Measurements from ENCODE around the gene LSAMP. TPM values are rescaled to one million over a fixed set of nuclear protein-coding genes. Genes with fewer than 3 reads are reported as not detected.

Gene LSAMP
- total and polyA plus RNA-seq, 2 of the 8 experiments (the other 6 are each of a cell fraction or from before 2014, with no cell fraction given) = 1.8 to 5.7 TPM

DNA sequence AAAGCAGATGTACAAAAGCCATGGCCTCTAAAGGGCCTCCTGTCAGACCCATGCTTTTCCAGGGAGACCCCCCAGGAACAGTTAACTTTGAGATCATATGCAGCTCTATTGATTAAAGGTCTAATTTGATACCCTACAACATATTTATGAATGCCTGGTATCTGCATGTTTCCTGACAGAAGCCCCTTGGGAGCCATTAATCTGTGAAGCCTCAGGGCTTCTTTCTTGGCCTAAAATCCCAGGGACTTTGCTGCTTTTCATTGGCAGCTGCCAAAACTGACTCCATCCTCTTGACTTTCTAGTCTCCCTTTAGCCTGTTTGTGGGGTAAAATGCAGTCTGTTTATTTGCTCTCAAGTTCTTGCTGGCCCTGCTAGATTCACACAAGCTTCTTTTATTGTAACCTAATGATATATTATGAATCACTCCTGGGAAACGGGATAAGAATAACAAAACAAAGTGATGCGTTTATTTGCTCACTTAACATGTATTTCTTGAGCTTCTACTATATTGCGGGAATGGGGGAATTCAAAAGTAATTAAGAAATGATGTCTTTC, 257.0 kb downstream of the LSAMP start:
- H3K56ac ChIP-seq (replicated peaks; ENCODE audit: insufficient read length, low read depth, low read length) = no peak overlapping the region
- 75% methylated on average over 3 of the region's 3 CpGs; no CpG with 5 or more reads in 1 of the 2 experiments for WGBS, 2 experiments (ENCODE audit: extremely low coverage in 1 of 2, insufficient coverage in 1 of 2, insufficient read length in 1 of 2, insufficient replicate concordance in 2 of 2, low coverage in 1 of 2, low lambda C conversion rate in 2 of 2, missing lambda C conversion rate in 1 of 2)
- no peak for FAIRE-seq
- no peaks in the 10 kb centered on the region for H3K36me3 ChIP-seq (ENCODE audit: control insufficient read depth in 2 of 4, insufficient read depth in 4 of 4, low read length in 3 of 4)
- H3K4ac ChIP-seq (replicated peaks; ENCODE audit: insufficient read length, low read depth, low read length) = no peak overlapping the region
- no peak overlapping the region for H2BK12ac ChIP-seq (ENCODE audit: low read depth, low read length)
- H4K20me1 ChIP-seq (replicated peaks in 1 of 2; ENCODE audit: control insufficient read depth in 1 of 2, insufficient read depth in 2 of 2, low read length in 2 of 2) = no peaks in the 10 kb centered on the region
- no peak overlapping the region for H2BK20ac ChIP-seq (ENCODE audit: low read length)
- H3K4me1 ChIP-seq (replicated peaks in 1 of 4; ENCODE audit: control insufficient read depth in 3 of 4, insufficient read depth in 4 of 4, low read length in 3 of 4) = no peaks in the 10 kb centered on the region
- no peak overlapping the region for H2AFZ ChIP-seq (ENCODE audit: low read length)
- H4K8ac ChIP-seq (ENCODE audit: extremely low read depth, insufficient read depth, low read length) = no peak overlapping the region
- ChIA-PET CTCF (ENCODE audit: partially characterized antibody) (interaction anchor here (0.5 kb wide), 1 partner anchor 265 kb away, joined by 3 read pairs; no protein-coding TSS in a partner anchor), POLR2A (ENCODE audit: partially characterized antibody) (no interaction called here)
- no peaks in the 10 kb centered on the region for H3K79me2 ChIP-seq (ENCODE audit: control insufficient read depth in 1 of 2, insufficient read depth in 2 of 2, low read length in 2 of 2)
- no peak overlapping the region for H3K18ac ChIP-seq (ENCODE audit: extremely low read depth, low read length)
- no peak for DNase-seq (ENCODE audit: low read depth in 1 of 2, low spot score in 2 of 2)
- H3K4me3 ChIP-seq (ENCODE audit: extremely low read depth in 1 of 4, insufficient read depth in 2 of 4, low read depth in 3 of 4, low read length in 4 of 4) = no peak overlapping the region
- no peak overlapping the region for H3K4me2 ChIP-seq (ENCODE audit: insufficient read depth in 1 of 2, low read depth in 2 of 2, low read length in 2 of 2)
- H3K27me3 ChIP-seq (replicated peaks in 1 of 4; ENCODE audit: control insufficient read depth in 3 of 4, extremely low read depth in 1 of 4, insufficient read depth in 3 of 4, low read length in 3 of 4) = no peaks in the 10 kb centered on the region
- H2AK5ac ChIP-seq (ENCODE audit: low read depth, low read length) = no peak overlapping the region
- no peaks in the 10 kb centered on the region; a peak in 1 of 4 replicates for H3K9me3 ChIP-seq (ENCODE audit: insufficient read depth in 2 of 2, low read depth in 1 of 2, low read length in 1 of 2)
- no peak overlapping the region for H4K5ac ChIP-seq (ENCODE audit: insufficient read length, low read depth, low read length)
- no peak overlapping the region for H4K91ac ChIP-seq (replicated peaks; ENCODE audit: insufficient read length, low read length)
- no peak overlapping the region for H3K14ac ChIP-seq (ENCODE audit: insufficient read length)
- H3K9ac ChIP-seq (replicated peaks in 1 of 4; ENCODE audit: extremely low read depth in 1 of 4, low read depth in 3 of 4, low read length in 3 of 4) = no peak overlapping the region
- no peak overlapping the region for H3K27ac ChIP-seq (ENCODE audit: low read depth, low read length)
- TF ChIP-seq POLR2A (IDR thresholded peaks at IDR 0.05; ENCODE audit: control extremely low read depth in 1 of 2, low read depth in 2 of 2, low read length in 2 of 2) (no peak), KDM5A (IDR thresholded peaks at IDR 0.05; ENCODE audit: low read length) (no peak), JUND (IDR thresholded peaks at IDR 0.05; ENCODE audit: low read length) (no peak), SUZ12 (IDR thresholded peaks at IDR 0.05; ENCODE audit: low read length) (no peak), BRCA1 (IDR thresholded peaks at IDR 0.05; ENCODE audit: low read depth, low read length) (no peak), EP300 (IDR thresholded peaks at IDR 0.05; ENCODE audit: borderline replicate concordance in 1 of 2, low read depth in 2 of 2, low read length in 2 of 2) (no peak), SP4 (IDR thresholded peaks at IDR 0.05; ENCODE audit: low read length) (no peak), CTBP2 (IDR thresholded peaks at IDR 0.05; ENCODE audit: borderline replicate concordance, insufficient read depth, insufficient read length, low read length) (no peak), TEAD4 (IDR thresholded peaks at IDR 0.05; ENCODE audit: low read depth, low read length) (no peak), CTCF (IDR thresholded peaks at IDR 0.05; ENCODE audit: control extremely low read depth in 1 of 3, insufficient read depth in 1 of 3, low read depth in 1 of 3, low read length in 3 of 3) (no peak), POU5F1 (IDR thresholded peaks at IDR 0.05; ENCODE audit: low read depth, low read length) (no peak)
- H3K23ac ChIP-seq (ENCODE audit: insufficient read length) = no peak overlapping the region
- no peak overlapping the region for H2BK120ac ChIP-seq (replicated peaks; ENCODE audit: low read depth, low read length)
- H3K79me1 ChIP-seq (ENCODE audit: low read depth, low read length) = no peaks in the 10 kb centered on the region
- no peak overlapping the region for H2BK15ac ChIP-seq (ENCODE audit: low read length)
- no peak overlapping the region for H2BK5ac ChIP-seq (ENCODE audit: low read depth, low read length)
- H3K23me2 ChIP-seq (ENCODE audit: low read depth, low read length) = no peaks in the 10 kb centered on the region

Measured in H1 (cell line).